Skeletal muscle cell (primary cell): ENCODE data around the gene PLEKHA5.
"Not testable (repeated sequence)": the region's sequence is repeated elsewhere in the genome, so short reads cannot be mapped to it uniquely, and the experiment has no call there.

Source experiments
- DNase-seq: peaks from one replicate; pipeline ENCODE4 v3.0.0-alpha.2; 2010; ENCODE audit warnings: low read depth
- H3K4me3 ChIP-seq: 2 replicates; pipeline ENCODE4 v1.5.1; 2011; ENCODE audit warnings: low read depth, mild to moderate bottlenecking, control low read depth, low read length, moderate library complexity

PLEKHA5 gene

GRCh38 chr12:19288603-19289244 is 159.2 kb downstream of the PLEKHA5 start:
- DNase-seq, result no peak
- no peak overlapping the region for H3K4me3 ChIP-seq

DNA sequence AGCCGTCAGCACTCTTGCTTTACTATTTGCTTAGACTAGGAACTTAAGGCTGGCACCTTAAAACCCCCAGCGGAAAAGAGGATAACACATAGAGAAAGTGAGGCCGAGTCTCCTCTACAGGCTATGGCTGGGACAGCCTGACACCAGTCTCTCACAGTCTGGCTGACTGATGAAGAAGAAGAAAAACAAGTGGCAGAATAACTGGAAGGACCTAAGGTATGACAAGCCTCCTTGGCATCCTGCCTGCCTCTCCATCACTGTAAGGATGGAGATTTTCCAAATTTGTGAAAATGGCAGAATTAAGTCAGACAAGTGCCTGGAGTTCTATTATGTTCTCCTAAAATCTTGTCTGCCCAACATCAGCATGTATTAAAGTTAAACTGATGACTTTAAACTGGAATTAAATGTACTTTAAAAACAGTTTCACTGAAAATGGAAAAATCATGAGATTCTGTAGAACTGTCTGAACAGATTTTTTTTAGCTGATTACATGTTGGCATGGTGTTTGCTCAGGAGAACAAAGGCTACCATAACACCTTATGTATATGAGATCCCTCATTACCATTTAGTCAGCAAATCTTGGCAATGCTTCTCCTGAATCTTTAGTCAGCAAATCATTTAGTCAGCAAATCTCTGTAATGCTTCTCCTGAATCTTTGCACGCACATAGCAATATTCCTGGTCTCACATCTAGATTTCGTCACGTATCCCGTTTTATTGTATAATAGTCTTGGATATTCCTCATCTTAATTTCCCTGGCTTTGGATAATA is 169.5 kb downstream of the PLEKHA5 start:
- no peak overlapping the region for H3K4me3 ChIP-seq
- no peak for DNase-seq

DNA sequence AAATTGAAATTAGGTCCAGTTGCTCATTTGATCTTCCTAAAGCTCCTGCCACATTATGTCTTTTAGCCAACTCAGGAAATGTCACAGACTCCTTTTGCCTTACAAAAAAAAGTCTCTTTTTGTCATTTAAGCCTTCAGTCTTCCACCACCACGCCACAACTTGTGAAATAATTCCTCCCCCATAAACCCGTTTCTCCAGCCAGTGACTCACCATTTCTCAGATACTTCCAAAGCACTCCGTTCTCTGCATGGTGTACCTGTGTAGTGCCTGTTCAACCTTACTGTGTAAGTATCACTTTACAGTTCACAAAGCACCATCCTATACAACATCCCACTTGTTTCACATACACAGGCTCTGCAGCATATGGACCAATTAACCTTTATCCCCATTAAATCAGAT is 170.2 kb downstream of the PLEKHA5 start:
- no peak for DNase-seq

DNA sequence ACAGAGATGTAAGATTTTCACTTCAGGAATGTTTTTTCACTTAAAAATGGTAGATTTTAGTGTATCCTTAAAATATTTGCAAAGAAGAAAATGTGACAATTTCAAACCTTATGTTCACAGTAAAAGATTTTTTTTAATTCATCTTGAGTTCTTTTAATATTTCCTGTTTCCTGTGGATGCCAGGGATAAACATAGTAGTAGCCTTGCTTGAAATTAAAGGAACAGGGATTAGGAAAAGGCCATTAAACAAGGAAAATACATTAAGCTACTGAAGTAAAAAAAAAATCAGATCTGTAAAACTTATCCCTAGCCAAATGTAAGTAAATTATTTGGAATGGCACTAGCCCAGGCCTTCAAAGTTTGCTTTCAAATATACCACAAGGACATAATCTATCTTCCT is 171.7 kb downstream of the PLEKHA5 start:
- H3K4me3 ChIP-seq, result no peak overlapping the region
- DNase-seq, result no peak

More for the DNA sequence above, 170.2 kb downstream of the PLEKHA5 start:
- no peak overlapping the region for H3K4me3 ChIP-seq

- H3K4me3 ChIP-seq, result no peak overlapping the region
- DNase-seq, result no peak
These were observed 172.2 kb downstream of the PLEKHA5 start for GRCh38 chr12:19301688-19302087.

DNA sequence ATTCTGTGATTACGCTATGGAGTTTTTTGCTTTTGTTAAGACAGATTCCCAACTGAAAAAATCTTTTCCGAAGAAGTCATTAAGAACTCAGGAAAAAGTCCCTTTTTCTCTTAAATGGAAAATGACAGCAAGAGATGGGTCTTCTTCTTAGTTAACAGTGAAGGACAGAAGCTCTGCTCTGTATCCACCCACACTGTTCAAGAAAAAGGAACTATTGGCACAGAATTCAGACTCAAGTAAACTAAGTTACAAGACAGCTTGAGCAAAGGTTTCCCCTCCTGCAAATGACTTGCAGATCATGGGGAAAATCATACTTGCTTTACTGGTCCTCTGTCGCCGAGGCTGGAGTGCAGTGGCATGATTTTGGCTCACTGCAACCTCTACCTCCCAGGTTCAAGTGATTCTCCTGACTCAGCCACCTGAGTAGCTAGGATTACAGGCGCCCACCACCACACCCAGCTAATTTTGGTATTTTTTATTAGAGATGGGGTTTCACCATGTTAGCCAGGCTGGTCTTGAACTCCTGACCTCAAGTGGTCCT is 172.6 kb downstream of the PLEKHA5 start:
- no peak for DNase-seq
- no peak overlapping the region for H3K4me3 ChIP-seq

GRCh38 chr12:19303496-19303895 is 174.0 kb downstream of the PLEKHA5 start:
- DNase-seq, result no peak

GRCh38 chr12:19304149-19304750 is 174.7 kb downstream of the PLEKHA5 start:
- no peak overlapping the region for H3K4me3 ChIP-seq
- no peak for DNase-seq

More at GRCh38 chr12:19303496-19303895, 174.0 kb downstream of the PLEKHA5 start:
- no peak overlapping the region for H3K4me3 ChIP-seq

DNA sequence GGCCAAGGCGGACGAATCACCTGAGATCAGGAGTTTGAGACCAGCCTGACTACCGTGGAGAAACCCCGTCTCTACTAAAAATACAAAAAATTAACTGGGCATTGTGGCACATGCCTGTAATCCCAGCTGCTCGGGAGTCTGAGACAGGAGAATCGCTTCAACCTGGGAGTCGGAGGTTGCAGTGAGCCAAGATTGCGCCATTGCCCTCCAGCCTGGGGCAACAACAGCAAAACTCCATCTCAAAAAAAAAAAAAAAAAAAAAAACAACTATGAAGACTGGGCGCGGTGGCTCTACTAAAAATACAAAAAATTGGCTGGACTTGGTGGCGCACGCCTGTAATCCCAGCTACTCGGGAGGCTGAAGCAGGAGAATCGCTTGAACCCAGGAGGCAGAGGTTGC is 176.1 kb downstream of the PLEKHA5 start:
- not testable (repeated sequence) for H3K4me3 ChIP-seq, DNase-seq

GRCh38 chr12:19306366-19306765 is 176.8 kb downstream of the PLEKHA5 start:
- DNase-seq, result no peak
- no peak overlapping the region for H3K4me3 ChIP-seq

DNA sequence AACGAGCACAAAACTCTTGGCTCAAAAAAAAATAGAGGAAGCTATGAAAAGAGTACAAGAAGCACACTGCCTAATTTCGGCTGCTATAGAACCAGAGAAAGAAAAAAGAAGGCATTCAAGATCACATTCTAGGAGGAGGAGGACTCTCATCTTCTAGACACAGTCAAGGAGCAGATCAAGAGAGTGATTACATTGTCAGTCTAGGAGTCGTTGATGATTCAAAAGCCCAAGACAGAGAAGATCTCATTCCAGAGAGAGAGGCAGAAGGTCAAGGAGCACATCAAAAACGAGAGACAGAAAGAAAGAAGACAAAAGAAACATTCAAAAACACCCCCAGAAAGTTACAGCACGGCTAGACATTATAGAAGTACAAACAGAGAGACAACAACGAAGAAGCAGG is 177.9 kb downstream of the PLEKHA5 start:
- DNase-seq, result no peak
- no peak overlapping the region for H3K4me3 ChIP-seq

GRCh38 chr12:19311165-19311564 is 181.6 kb downstream of the PLEKHA5 start:
- no peak for DNase-seq
- no peak overlapping the region for H3K4me3 ChIP-seq

- H3K4me3 ChIP-seq, result no peak overlapping the region
- DNase-seq, result no peak
These were observed 183.1 kb downstream of the PLEKHA5 start for GRCh38 chr12:19312637-19313036.

- peak; percentile 3 for DNase-seq
- no peak overlapping the region for H3K4me3 ChIP-seq
These were observed 186.9 kb downstream of the PLEKHA5 start for GRCh38 chr12:19316425-19316824.

DNA sequence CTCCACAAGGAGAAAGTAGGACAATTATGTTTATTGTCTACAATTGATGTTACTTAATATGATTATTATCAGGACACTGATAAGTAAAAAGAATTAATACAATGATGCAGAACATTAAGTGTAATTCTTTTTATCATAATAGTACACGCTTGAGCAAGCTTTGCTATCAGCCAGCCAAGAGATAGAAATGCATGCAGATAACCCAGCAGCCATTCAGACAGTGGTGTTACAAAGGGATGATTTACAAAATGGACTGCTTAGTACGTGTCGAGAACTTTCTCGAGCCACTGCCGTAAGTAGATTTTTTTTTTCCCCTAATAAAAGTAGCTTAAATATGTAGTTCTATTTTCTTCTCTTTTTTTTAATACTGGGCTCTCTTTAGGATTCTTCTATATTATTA is 192.8 kb downstream of the PLEKHA5 start:
- no peak overlapping the region for H3K4me3 ChIP-seq
- DNase-seq, result no peak

GRCh38 chr12:19323805-19324204 is 194.3 kb downstream of the PLEKHA5 start:
- no peak for DNase-seq

DNA sequence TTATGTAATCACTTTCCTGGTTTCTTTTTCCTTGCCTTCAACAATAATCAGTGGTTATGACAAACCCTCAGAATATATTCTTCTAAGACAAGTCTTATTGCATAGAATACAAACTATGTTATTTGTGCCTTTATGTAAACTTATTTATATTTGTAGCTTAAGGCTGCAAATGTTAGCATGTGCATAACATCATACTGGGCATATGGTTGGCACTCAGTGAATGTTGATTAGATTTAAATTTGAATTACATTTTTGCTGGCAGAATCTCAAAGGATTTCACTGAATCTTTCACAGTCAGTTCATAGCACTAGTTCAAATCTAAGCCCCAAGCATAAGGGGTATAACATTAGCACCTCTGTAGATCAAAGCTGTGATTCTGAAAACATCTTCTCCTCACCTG is 196.6 kb downstream of the PLEKHA5 start:
- no peak overlapping the region for H3K4me3 ChIP-seq
- no peak for DNase-seq

More at GRCh38 chr12:19323805-19324204, 194.3 kb downstream of the PLEKHA5 start:
- no peak overlapping the region for H3K4me3 ChIP-seq

DNA sequence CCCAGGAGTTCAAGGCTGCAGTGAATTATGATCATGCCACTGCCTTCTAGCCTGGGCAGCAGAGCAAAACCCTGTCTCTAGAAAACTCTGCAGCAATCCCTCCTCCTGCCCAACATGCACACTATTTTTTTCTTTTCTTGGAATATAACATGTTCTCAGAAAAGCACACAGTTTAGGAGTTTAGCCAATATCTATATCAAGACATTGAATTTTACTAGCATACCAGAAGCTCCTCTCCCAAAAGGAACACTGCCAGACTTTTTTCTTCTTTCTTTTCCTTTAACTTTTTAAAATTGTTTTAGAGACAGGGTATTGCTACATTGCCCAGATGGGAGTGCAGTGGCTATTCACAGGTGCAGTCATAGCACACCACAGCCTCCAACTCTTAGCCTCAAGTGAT is 202.7 kb downstream of the PLEKHA5 start:
- H3K4me3 ChIP-seq, result no peak overlapping the region
- no peak for DNase-seq

DNA sequence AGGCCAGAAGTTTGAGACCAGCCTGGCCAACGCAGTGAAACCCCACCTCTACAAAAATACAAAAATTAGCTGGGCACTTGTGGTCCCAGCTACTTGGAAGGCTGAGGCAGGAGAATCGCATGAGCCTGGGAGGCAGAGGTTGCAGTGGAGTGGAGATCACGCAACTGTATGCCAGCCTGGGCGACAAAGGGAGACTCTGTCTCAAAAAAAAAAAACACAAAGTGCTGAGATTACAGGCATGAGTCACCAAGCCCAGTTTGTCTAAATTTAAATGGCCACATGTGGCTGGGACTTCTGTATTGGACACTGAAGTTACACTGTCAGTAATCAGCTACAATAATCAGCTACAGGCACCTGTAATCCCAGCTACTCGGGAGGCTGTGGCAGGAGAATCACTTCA is 208.9 kb downstream of the PLEKHA5 start:
- H3K4me3 ChIP-seq, result no peak overlapping the region
- DNase-seq, result no peak

- not testable (repeated sequence) for H3K4me3 ChIP-seq, DNase-seq
These were observed 221.3 kb downstream of the PLEKHA5 start for GRCh38 chr12:19350850-19351249.
